DOHH2 (cell line): Measurements from ENCODE around the gene MEIS2.

Experiments used
- CTCF ChIP-seq: fragments of 200-600 bp; sonication (generic); IDR thresholded peaks from one replicate; pipeline ENCODE4 v1.5.1; 2014; ENCODE audit warnings: antibody characterized with exemption, mild to moderate bottlenecking, low read depth, low read length; ENCODE audit not compliant: poor library complexity, severe bottlenecking
- EZH2phosphoT487 ChIP-seq: fragments of 200-600 bp; sonication (generic); IDR thresholded peaks from 2 replicates; pipeline ENCODE4 v1.6.1; 2017; ENCODE audit warnings: borderline replicate concordance, mild to moderate bottlenecking, antibody characterized with exemption, low read length, moderate library complexity, mixed read lengths

GRCh38 chr15:37087131-37087588 lies 13.2 kb downstream of the MEIS2 start:
- TF ChIP-seq CTCF (no peak), EZH2phosphoT487 (no peak)
